HG03097 (cell line): ENCODE measurements around the gene TBC1D2B.
"Not testable (repeated sequence)": the region's sequence is repeated elsewhere in the genome, so short reads cannot be mapped to it uniquely, and the experiment has no call there.

ENCODE experiments used
- ATAC-seq: cut with Tn5 transposase; IDR thresholded peaks from one replicate; pipeline ENCODE4 v1.9.1; 2021; ENCODE audit not compliant: unreplicated experiment, low FRiP score

TBC1D2B gene

DNA sequence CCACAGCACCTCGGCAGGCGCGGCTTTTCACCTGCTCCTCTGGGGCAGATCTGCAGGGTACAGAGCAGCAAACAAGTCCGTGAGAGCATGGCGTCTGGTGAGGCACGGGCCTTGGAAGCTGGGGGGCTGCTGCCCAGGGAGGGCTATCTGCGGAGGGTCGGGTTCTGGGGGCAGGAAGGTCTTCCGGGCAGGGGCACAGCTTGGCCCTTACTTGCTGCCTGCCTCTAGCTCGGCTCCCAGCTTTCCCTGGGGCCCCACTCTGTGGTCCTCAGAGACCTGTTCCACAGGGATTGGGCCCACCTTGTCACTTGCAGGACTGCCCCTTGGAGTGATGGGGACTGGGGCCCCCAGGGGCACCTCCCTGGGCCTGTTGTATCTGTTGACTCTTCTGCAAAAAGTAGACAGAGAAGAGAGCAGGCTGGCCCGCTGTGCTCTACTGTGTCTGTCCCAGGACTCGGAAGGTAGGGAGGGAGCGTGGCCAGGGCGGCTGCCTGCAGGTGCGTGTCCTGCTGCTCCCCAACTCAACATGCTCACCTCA, 84.1 kb downstream of the TBC1D2B start:
- no peak for ATAC-seq

DNA sequence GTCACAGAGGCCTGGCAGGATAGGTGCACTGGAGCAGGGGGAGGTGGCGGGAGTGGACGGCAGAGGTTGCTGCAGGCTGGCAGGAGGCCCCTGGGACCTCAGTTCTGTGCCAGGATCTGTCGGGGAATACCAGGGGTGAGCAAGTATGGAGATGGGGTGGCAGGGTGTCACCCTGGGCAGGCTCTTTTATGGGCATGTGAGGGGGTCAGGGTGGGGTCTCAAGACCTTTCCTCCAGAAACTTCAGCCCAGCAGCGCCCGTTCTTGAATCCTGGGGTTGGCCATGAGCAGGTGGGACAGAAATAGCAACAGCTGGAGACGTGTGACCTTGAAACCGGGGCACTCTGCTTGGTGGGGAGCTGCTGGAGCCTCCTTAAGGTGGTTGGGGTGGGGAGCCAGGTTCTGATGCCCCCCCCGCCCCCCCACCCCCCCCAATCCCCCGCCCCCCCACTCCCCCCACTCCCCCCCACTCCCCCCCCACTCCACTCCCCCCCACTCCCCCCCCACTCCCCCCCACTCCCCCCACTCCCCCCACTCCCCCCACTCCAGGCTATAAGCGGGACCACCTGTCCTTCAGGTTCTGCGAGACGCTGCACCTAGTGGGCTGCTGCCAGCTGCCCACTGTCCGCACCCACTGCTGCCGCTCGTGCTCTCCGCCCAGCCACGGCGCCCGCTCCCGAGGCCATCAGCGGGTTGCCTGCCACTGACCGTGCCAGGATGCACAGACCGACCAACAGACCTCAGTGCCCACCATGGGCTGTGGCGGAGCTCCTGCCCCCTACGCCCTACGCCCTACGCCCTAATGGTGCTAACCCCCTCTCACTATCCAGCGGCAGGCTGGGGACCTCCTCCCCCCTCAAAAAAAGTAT, 84.9 kb downstream of the TBC1D2B start:
- no peak for ATAC-seq

DNA sequence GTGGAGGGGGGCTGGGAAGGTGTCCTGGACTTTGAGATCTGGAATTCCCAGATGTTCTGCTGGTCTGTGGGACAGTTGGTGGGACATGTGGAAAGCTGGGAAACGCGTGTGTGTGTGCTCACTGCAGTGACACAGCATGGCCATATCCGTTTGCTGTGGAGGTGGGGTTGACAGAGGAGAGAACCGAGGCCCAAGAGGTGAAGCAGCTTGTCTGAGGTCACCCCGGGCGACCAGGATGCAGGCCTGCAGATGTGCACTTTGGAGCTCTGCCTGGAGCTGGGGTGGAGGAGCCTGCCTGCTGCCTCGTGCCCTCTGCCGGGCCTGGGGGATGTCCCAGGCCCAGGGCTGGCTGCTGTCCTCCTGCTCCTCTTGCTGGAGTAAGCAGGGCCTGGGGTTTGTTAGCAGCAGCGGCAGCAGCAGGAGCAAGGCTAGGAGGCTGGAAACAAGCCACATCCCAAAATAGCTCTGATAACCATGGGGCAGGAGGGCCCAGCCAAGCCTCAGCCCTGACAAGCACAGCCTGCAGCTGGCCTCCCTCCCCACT, 85.8 kb downstream of the TBC1D2B start:
- ATAC-seq = not testable (repeated sequence)

GRCh38 chr15:77991029-77991406, 86.5 kb downstream of the TBC1D2B start:
- no peak for ATAC-seq

DNA sequence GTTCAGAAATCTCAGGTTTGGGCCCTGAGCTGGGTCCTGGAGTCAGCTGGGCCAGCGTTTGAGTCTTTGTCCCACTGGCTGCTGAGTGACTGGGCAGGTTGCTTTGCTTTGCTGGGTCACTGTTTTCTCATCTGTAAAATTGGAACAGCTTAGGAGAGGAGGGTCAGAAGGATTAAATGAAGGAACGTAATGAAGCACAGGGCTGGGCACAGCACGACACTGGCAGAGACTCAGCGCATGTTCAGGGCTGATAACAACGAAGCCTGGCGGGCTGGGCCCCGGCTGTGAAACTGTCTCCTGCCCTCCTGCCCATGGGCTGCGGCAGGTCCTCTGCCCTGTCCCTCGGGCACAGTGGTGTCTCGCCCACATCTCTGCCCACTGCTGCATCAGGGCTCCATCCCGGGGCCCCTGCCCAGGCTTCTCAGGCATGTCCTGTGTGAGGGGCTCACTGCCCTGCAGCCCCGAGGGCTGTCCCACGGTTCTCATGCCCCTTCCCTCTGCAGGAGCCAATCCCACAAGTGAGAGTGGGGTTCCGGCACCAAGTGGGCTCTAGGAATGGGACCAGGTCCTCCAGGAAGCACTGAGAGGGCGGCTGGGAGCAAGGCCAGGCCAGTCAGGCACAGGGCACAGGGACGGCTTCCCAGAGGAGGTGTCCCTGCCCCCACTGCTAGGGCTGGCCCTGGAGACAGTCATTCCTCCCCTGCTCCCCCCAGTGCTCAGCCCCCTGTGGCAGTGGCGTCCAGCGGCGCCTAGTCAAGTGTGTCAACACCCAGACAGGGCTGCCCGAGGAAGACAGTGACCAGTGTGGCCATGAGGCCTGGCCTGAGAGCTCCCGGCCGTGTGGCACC, 88.0 kb downstream of the TBC1D2B start:
- no peak for ATAC-seq

DNA sequence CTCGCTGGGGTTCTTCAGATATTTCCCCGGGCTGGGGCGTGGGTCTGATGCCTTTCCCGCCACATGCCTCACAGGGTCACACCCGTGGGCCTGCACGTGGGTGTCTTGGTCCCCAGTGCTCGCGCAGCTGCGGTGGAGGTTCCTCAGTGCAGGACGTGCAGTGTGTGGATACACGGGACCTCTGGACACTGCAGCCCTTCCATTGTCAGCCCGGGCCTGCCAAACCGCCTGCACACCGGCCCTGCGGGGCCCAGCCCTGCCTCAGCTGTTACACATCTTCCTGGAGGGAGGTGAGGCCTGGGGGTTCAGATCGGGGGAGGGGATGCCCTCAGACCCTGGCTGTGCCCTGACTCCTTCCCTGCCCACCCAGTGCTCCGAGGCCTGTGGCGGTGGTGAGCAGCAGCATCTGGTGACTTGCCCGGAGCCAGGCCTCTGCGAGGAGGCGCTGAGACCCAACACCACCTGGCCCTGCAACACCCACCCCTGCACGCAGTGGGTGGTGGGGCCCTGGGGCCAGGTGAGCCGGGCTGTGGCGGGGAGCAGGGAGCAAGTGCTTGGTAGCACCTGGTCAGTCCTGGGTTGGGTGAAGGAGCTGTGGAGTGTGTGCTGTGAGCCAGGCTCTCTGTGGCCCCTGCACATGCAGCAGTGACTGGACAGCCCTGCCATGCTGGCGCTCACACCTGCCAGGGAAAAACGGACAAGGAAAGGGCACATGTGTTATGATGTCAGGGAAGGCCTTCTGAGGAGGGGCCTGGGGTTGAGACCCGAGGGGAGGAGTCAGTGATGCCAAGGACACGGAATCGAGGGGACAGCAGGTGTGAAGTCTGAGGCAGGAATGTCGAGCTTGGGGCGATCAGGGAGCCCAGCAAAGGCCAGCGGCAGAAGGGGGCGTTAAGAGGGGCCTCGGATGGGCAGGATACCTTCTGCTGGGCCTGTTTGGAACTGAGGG, 88.9 kb downstream of the TBC1D2B start:
- no peak for ATAC-seq

DNA sequence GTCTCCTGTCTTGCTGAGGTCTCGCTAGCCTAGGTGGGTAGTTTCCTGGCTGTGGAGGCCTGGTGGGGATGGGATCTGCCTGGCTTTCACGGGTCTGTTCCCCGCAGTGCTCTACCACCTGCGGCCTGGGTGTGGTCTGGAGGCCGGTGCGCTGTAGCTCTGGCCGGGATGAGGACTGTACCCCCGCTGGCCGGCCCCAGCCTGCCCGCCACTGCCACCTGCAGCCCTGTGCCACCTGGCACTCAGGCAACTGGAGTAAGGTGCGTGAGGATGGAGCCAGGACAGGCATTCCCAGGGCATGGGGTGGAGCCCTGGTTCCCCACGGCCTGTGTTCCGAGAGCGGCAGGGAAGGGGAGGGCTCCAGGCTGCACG, 89.8 kb downstream of the TBC1D2B start:
- not testable (repeated sequence) for ATAC-seq

DNA sequence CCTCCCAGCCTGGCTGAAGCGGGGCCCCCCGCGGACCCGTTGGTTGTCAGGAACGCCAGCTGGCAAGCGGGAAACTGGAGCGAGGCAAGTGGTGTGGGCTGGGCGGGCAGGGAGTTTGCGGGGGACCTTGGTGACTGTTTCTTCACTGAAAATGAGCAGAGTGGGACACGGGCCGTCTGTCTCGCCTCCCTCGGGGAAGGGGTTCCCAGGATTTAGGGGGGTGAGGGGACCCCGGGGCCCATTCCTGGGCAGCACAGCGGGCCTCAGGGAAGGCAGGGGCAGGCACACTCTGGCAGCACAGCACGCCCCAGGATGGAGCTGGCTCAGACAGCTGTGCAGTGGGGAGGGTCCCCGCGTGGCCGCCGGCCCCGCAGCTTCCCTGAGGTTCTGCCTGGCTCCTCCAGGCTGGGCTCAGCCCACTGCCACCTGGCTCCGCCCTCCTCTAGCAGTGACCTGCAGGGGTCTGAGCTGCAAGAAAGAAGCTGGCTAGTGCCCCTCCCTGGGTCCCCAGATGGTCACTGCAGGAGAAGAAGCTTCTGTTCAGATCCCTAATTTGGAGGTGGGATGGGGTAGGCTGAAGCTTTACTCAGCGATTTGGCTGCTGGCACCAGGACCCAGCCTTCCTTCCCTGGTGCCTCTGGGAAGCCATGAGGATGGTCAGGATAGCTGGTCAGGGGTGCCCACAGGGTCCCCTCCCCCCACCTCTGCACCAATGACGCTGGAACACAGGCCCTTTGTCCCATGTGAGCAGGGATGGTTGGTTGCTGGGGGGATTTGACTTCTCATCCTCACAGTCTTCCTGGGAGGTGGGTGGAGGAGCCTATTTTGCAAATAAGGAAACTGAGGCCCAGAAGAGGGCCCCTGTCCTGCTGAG, 90.4 kb downstream of the TBC1D2B start:
- no peak for ATAC-seq

DNA sequence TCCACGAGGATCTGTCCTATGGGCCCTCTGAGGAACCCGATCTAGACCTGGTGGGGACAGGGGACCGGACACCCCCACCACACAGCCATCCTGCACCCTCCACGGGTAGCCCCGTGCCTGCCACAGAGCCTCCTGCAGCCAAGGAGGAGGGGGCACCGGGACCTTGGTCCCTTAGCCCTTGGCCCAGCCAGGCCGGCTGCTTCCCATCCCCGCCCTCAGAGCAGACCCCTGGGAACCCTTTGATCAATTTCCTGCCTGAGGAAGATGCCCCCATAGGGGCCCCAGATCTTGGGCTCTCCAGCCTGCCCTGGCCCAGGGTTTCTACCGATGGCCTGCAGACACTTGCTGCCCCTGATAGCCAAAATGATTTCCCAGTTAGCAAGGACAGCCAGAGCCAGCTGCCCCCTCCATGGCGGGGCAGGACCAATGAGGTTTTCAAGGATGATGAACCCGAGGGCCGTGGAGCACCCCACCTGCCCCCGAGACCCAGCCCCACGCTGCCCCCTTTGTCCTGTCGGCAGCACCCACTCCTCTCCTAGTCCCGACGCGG, 91.5 kb downstream of the TBC1D2B start:
- ATAC-seq = no peak

GRCh38 chr15:77985031-77985930, 92.2 kb downstream of the TBC1D2B start:
- no peak for ATAC-seq

GRCh38 chr15:77984446-77984861, 93.1 kb downstream of the TBC1D2B start:
- no peak for ATAC-seq

DNA sequence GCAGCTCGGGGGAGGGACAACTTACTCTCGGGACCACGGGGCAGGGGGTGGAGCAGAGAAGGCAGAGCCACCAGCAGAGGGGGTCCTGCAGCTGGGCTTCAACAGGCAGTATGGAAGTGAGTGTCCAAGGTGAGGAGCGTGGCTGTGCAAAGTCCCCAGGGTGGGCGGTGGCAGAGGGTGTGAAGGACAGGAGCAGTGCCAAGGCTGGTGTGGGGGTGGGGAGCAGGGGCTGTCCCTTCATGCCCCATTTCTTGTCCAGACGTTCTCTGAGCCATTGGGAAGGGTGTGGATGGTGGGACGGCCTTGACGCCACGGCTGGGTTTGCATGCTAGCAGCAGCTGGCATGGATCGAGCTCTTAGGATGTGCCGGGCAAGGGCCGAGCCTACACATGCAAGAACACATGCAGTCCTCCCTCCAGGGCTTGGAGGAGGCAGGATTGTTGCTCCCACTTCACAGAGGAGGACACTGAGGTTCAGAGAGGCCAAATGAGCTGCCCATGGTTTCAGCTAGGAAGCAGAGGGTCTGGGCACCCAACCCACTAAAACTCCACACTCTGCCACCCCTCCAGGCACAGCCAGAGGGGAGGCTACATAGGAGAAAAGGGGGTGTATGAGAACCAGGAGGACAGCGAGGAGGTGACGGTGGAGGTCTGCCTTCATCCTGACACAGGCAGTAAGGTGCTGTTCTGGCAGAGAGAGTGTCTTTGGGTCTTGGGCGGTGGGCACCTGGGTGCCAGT, 93.6 kb downstream of the TBC1D2B start:
- ATAC-seq = no peak

- no peak for ATAC-seq
Observed at GRCh38 chr15:77983091-77983707, 94.3 kb downstream of the TBC1D2B start.

DNA sequence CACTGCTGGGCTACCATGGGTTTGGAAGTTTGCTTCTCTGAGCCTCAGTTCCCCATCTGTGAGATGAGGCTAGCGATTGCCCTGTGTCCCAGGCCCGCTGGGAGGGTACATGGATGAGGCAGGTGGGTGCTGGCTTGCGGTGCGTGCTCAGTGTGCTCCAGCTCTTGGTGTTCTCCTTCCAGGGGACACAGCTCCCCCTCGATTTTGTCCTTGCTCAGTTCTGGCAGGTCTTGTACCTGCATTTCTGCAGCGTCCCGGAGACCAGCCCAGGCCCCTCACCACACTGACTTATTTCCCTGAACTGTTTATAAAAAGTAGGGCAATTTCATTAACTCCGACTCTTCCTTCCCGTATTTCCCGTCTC, 95.4 kb downstream of the TBC1D2B start:
- no peak for ATAC-seq

DNA sequence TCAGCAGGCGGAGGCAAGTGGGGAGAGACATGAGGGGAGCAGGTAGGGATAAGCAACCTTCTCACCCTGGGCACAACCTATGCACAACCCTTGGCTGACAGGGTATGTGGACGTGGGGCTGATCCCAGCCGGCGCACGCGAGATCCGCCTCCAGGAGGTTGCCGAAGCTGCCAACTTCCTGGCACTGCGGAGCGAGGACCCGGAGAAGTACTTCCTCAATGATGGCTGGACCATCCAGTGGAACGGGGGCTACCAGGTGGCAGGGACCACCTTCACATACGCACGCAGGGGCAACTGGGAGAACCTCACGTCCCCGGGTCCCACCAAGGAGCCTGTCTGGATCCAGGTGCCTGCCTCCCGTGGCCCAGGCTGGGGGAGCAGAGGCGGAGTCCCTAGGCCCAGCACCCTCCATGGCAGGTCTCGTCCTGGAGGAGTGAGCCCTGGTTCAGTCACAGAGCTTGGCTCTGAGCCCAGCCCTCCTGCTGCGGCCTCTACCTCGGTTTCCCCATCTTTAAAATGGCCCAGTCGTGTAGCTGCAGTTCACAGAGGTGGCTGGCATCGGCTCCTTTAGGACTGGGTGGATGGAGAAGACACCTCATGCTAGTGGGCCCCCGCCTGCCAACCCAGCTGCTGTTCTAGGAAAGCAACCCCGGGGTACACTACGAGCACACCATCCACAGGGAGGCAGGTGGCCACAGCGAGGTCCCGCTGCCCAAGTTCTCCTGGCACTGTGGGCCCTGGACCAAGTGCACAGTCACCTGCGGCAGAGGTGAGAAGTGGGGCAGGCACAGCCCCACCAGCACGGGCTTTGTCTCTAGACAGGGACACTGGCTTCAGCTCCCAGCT, 96.0 kb downstream of the TBC1D2B start:
- no peak for ATAC-seq

DNA sequence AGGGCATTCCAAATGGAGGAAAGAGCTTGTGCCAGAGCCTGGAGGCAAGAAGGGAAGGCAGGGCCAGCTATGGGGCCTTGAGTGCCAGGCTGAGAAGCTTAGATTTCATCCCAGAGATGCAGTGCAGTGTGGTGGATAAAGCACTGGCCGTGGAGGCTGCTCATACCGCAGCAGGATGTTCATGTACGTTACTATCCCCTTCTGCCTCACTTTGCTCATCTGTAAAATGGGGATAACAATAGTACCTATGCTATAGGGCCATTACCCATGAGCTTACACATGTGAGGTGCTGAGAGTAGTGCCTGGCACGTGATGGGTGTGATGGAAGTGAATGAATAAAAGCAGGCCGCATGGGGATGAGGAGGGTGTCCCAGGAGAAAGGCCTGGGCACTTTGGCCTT, 96.8 kb downstream of the TBC1D2B start:
- not testable (repeated sequence) for ATAC-seq
